ENCODE results near the gene TOR3A.

DNA sequence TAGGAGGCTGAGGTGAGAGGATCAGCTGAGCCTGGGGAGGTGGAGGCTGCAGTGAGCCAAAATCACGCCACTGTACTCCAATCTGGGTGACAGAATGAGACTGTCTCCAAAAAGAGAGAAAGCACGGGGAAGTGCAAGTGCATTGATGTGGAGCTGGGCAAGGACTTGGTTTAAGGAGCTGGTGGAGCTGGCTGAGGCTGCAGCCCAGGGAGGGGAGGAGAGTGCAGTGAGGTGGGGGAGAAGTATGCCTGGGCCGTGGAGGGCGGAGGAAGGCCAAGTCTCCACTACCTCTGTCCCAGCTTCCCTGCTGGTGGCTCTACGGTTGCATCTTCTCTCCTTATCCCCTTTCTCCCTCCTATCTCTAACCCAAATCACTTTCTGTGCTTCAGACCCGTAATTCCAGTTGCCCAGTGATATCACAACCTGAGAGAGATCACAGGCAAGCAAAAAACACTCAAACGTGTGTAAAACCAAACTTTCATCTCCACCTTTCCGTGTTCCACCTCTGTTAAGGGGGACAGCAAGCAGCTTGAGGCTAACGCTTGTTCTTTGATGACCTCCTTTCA is 11.1 kb downstream of the TOR3A start:
- TF ChIP-seq, protein P1, sequence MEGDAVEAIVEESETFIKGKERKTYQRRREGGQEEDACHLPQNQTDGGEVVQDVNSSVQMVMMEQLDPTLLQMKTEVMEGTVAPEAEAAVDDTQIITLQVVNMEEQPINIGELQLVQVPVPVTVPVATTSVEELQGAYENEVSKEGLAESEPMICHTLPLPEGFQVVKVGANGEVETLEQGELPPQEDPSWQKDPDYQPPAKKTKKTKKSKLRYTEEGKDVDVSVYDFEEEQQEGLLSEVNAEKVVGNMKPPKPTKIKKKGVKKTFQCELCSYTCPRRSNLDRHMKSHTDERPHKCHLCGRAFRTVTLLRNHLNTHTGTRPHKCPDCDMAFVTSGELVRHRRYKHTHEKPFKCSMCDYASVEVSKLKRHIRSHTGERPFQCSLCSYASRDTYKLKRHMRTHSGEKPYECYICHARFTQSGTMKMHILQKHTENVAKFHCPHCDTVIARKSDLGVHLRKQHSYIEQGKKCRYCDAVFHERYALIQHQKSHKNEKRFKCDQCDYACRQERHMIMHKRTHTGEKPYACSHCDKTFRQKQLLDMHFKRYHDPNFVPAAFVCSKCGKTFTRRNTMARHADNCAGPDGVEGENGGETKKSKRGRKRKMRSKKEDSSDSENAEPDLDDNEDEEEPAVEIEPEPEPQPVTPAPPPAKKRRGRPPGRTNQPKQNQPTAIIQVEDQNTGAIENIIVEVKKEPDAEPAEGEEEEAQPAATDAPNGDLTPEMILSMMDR (IDR thresholded peaks at IDR 0.05; ENCODE audit: low read depth, low read length): no peak
- no peak for TF ChIP-seq EZH2phosphoT487 (IDR thresholded peaks at IDR 0.05; ENCODE audit: low read depth)

Data from OCI-LY3 (cell line).